ENCODE results near the gene GFPT1. TPM values are rescaled to one million over a fixed set of nuclear protein-coding genes. Genes with fewer than 3 reads are reported as not detected.

The GFPT1 gene
- total RNA-seq, 4 donors from 2014 or later, result 15.3 to 40.4 (median 28.2) TPM

DNA sequence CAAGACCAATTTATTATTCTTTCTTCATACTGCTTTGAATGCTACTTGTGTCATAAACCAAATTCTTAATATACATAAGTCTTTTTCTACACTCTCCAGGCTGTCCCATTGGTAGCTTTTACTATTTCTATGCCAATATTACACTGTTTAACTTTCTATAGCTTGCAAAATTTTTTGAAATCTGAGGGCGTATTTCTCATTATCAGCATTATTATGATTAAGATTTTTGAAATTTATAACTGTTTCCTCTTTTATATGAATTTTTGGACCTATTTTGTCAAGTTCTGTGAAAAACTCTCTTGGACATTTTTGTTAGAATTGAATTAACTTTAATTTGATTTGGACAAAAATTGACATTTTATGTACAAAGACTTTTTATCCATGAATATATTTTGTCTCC is 98.6 kb downstream of the GFPT1 start:
- H3K27ac ChIP-seq, result no peak overlapping the region
- 93 to 100% methylated on average over 1 of the region's 1 CpG for WGBS, 2 donors (ENCODE audit: low coverage in 1 of 2)
- no peaks in the 10 kb centered on the region for H3K36me3 ChIP-seq
- ATAC-seq, result no peak
- no peaks in the 10 kb centered on the region for H3K9me3 ChIP-seq
- no peak overlapping the region for H3K4me3 ChIP-seq
- peaks cover 8 to 33% (median 14%) of the 10 kb centered on the region in 3 donors for H3K4me1 ChIP-seq
- TF ChIP-seq POLR2AphosphoS5 (IDR thresholded peaks at IDR 0.05), result no peak
- no peak for TF ChIP-seq EP300 (IDR thresholded peaks at IDR 0.05)
- TF ChIP-seq POLR2A (IDR thresholded peaks at IDR 0.05), result no peak
- no peak for TF ChIP-seq CTCF (IDR thresholded peaks at IDR 0.05)
- H3K27me3 ChIP-seq, result no peaks in the 10 kb centered on the region

DNA sequence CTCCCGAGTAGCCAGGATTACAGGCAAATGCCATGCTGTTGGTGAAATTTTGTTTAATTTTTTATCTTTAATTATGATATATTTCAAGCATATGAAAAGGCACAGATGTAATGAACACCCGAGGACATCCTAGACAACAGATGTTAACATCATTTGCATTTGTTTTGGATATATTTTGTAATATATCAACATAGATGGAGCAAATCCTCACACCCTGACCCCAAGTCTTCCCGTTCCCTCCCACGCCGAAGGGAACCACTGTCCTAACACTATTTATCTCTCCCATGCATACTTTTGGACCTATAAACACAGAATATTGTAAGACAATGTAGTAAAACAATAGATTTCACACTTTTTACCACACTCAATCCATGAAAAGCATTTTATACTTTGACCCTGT is 99.5 kb downstream of the GFPT1 start:
- no peak for ATAC-seq
- TF ChIP-seq EP300 (IDR thresholded peaks at IDR 0.05) (no peak), CTCF (IDR thresholded peaks at IDR 0.05) (no peak), POLR2A (IDR thresholded peaks at IDR 0.05) (no peak), POLR2AphosphoS5 (IDR thresholded peaks at IDR 0.05) (no peak)
- H3K9me3 ChIP-seq, result no peaks in the 10 kb centered on the region
- no peak overlapping the region for H3K4me3 ChIP-seq
- WGBS, 2 donors (ENCODE audit: low coverage in 1 of 2), result 84 to 89% methylated on average over 3 to 5 of the region's 5 CpGs
- peaks cover 8 to 33% (median 14%) of the 10 kb centered on the region in 3 donors for H3K4me1 ChIP-seq
- no peaks in the 10 kb centered on the region for H3K27me3 ChIP-seq
- no peaks in the 10 kb centered on the region for H3K36me3 ChIP-seq
- no peak overlapping the region for H3K27ac ChIP-seq

DNA sequence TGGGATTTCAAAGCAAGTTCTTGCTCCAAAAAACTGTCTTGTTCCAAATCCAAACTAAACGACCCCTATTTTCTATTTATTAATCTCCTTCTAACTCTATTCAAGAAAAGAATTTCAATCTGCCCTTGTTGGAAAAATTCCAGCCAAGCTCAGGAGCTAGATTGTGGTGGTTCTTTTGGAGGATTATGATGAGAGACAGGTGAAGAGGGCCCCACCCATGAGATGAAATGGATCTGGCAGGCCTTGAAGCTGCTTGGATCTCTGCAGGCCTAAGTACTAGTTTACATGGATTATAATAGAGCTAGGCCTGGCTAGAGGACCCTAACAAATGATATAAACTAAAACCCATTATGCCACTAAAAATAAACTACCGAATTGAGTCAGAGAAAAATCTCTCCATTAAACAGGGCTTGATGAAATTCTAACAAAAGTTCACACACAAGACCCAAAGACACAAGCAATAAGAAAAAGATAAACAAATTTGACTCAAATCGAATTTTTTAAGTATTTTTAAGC is 101.6 kb downstream of the GFPT1 start:
- H3K27me3 ChIP-seq, result no peaks in the 10 kb centered on the region
- ATAC-seq, result no peak
- H3K36me3 ChIP-seq, result no peaks in the 10 kb centered on the region
- peaks cover 0 to 13% (median 2%) of the 10 kb centered on the region in 3 donors for H3K4me1 ChIP-seq
- no peak overlapping the region for H3K4me3 ChIP-seq
- peak overlapping the region in 3 of 4 donors; percentile 50 to 51 (median 50) for H3K27ac ChIP-seq
- no peak for TF ChIP-seq POLR2A (IDR thresholded peaks at IDR 0.05)
- no peak for TF ChIP-seq EP300 (IDR thresholded peaks at IDR 0.05)
- no peak for TF ChIP-seq CTCF (IDR thresholded peaks at IDR 0.05)
- TF ChIP-seq POLR2AphosphoS5 (IDR thresholded peaks at IDR 0.05), result no peak
- 6 to 21% methylated on average over 3 of the region's 3 CpGs for WGBS, 2 donors (ENCODE audit: low coverage in 1 of 2)
- no peaks in the 10 kb centered on the region for H3K9me3 ChIP-seq

GRCh38 chr2:69280796-69281412 is 106.1 kb downstream of the GFPT1 start:
- no peaks in the 10 kb centered on the region for H3K36me3 ChIP-seq
- H3K27ac ChIP-seq, result no peak overlapping the region
- ATAC-seq, result no peak
- H3K9me3 ChIP-seq, result no peaks in the 10 kb centered on the region
- H3K4me3 ChIP-seq, result no peak overlapping the region
- TF ChIP-seq POLR2A (IDR thresholded peaks at IDR 0.05), result no peak
- TF ChIP-seq CTCF (IDR thresholded peaks at IDR 0.05), result no peak
- TF ChIP-seq POLR2AphosphoS5 (IDR thresholded peaks at IDR 0.05), result no peak
- TF ChIP-seq EP300 (IDR thresholded peaks at IDR 0.05), result no peak
- 83 to 100% methylated on average over 3 of the region's 4 CpGs for WGBS, 2 donors (ENCODE audit: low coverage in 1 of 2)
- peaks cover 0 to 9% (median 2%) of the 10 kb centered on the region in 3 donors for H3K4me1 ChIP-seq
- no peaks in the 10 kb centered on the region for H3K27me3 ChIP-seq
